Medulla oblongata (tissue), 1 donor: Measurements from ENCODE around the gene SCG3.
A peak's percentile ranks its signal among the peaks of the same experiment; 100 is the strongest.
"Not testable (repeated sequence)": the region's sequence is repeated elsewhere in the genome, so short reads cannot be mapped to it uniquely, and the experiment has no call there.

Source experiments
- DNase-seq: peaks from one replicate; pipeline ENCODE4 v3.0.0-alpha.2; 2015; ENCODE audit errors: extremely low spot score

The SCG3 gene

GRCh38 chr15:51681303-51681963 lies at the start of gene SCG3:
SCG3 (plus strand) TSS chr15:51681503; CDS start chr15:51681756, 253 bp downstream.
- DNase-seq: peak; percentile 80

GRCh38 chr15:51634591-51635198 lies 46.6 kb upstream of the SCG3 start:
- no peak for DNase-seq

- peak; percentile 14 for DNase-seq
Measured at GRCh38 chr15:51641490-51642130, 39.7 kb upstream of the SCG3 start.

GRCh38 chr15:51642696-51643095 lies 38.6 kb upstream of the SCG3 start:
- DNase-seq: no peak

- peak; percentile 81 for DNase-seq
Measured at GRCh38 chr15:51647128-51647562, 34.2 kb upstream of the SCG3 start.

- not testable (repeated sequence) for DNase-seq
Measured at GRCh38 chr15:51648101-51648500, 33.2 kb upstream of the SCG3 start.

- DNase-seq: not testable (repeated sequence)
Measured at GRCh38 chr15:51648643-51649042, 32.7 kb upstream of the SCG3 start.

GRCh38 chr15:51649659-51650521 lies 31.4 kb upstream of the SCG3 start:
- peak; percentile 93 for DNase-seq

GRCh38 chr15:51652084-51652668 lies 29.1 kb upstream of the SCG3 start:
- DNase-seq: no peak

GRCh38 chr15:51655401-51656057 lies 25.8 kb upstream of the SCG3 start:
- DNase-seq: not testable (repeated sequence)

- DNase-seq: no peak
Measured at GRCh38 chr15:51658664-51659063, 22.6 kb upstream of the SCG3 start.

- DNase-seq: no peak
Measured at GRCh38 chr15:51661072-51661471, 20.2 kb upstream of the SCG3 start.

GRCh38 chr15:51667478-51667877 lies 13.8 kb upstream of the SCG3 start:
- DNase-seq: no peak

- DNase-seq: no peak
Measured at GRCh38 chr15:51668446-51668845, 12.9 kb upstream of the SCG3 start.

- no peak for DNase-seq
Measured at GRCh38 chr15:51669381-51669780, 11.9 kb upstream of the SCG3 start.

GRCh38 chr15:51672155-51672687 lies 9.1 kb upstream of the SCG3 start:
- DNase-seq: peak; percentile 44

- DNase-seq: no peak
Measured at GRCh38 chr15:51672913-51673857, 8.1 kb upstream of the SCG3 start.

- no peak for DNase-seq
Measured at GRCh38 chr15:51675234-51675633, 6.1 kb upstream of the SCG3 start.

GRCh38 chr15:51677021-51677420 lies 4.3 kb upstream of the SCG3 start:
- DNase-seq: no peak

- peak; percentile 8 for DNase-seq
Measured at GRCh38 chr15:51677452-51677851, 3.9 kb upstream of the SCG3 start.
